GM21381 (cell line): Measurements from ENCODE around the gene NACC2.
"Not testable (repeated sequence)": the region's sequence is repeated elsewhere in the genome, so short reads cannot be mapped to it uniquely, and the experiment has no call there.

ENCODE experiments used
- ATAC-seq: cut with Tn5 transposase; IDR thresholded peaks from one replicate; pipeline ENCODE4 v1.9.1; 2021; ENCODE audit warnings: mild to moderate bottlenecking, moderate library complexity; ENCODE audit not compliant: unreplicated experiment

The NACC2 gene

GRCh38 chr9:136048560-136049411, 46.3 kb downstream of the NACC2 start:
- no peak for ATAC-seq

- no peak for ATAC-seq
These were observed 47.1 kb downstream of the NACC2 start for GRCh38 chr9:136047775-136048559.

- no peak for ATAC-seq
These were observed 47.9 kb downstream of the NACC2 start for GRCh38 chr9:136047076-136047774.

- ATAC-seq, result no peak
These were observed 48.6 kb downstream of the NACC2 start for GRCh38 chr9:136046554-136046920.

- no peak for ATAC-seq
These were observed 49.2 kb downstream of the NACC2 start for GRCh38 chr9:136045595-136046553.

- ATAC-seq, result no peak
These were observed 50.0 kb downstream of the NACC2 start for GRCh38 chr9:136044971-136045594.

- ATAC-seq, result no peak
These were observed 50.7 kb downstream of the NACC2 start for GRCh38 chr9:136044207-136044970.

GRCh38 chr9:136043441-136043991, 51.6 kb downstream of the NACC2 start:
- no peak for ATAC-seq

- no peak for ATAC-seq
These were observed 52.5 kb downstream of the NACC2 start for GRCh38 chr9:136042541-136042940.

- ATAC-seq, result not testable (repeated sequence)
These were observed 54.2 kb downstream of the NACC2 start for GRCh38 chr9:136040848-136041247.

- no peak for ATAC-seq
These were observed 55.6 kb downstream of the NACC2 start for GRCh38 chr9:136039488-136039887.

- no peak for ATAC-seq
These were observed 58.2 kb downstream of the NACC2 start for GRCh38 chr9:136036848-136037247.

- ATAC-seq, result no peak
These were observed 59.0 kb downstream of the NACC2 start for GRCh38 chr9:136036050-136036449.

- ATAC-seq, result no peak
These were observed 63.1 kb downstream of the NACC2 start for GRCh38 chr9:136031741-136032730.

- no peak for ATAC-seq
These were observed 64.0 kb downstream of the NACC2 start for GRCh38 chr9:136031094-136031493.

- ATAC-seq, result no peak
These were observed 65.5 kb downstream of the NACC2 start for GRCh38 chr9:136029556-136029955.

- ATAC-seq, result no peak
These were observed 66.2 kb downstream of the NACC2 start for GRCh38 chr9:136028760-136029470.
